Left lung (tissue), 10 donors: ENCODE data around the gene PRKG2. TPM values are rescaled to one million over a fixed set of nuclear protein-coding genes. Genes with fewer than 3 reads are reported as not detected.

Source experiments
- ATAC-seq: fragments of 200-7000 bp; cut with Tn5 transposase; one replicate; pipeline ENCODE4 v1.9.1; 2020; ENCODE audit warnings: moderate library complexity
- DNase-seq, 4 donors: peaks; one replicate each; pipeline ENCODE4 v3.0.0-alpha.2; 2013 to 2020
- H3K27ac ChIP-seq, 2 donors: fragments of 200-600 bp; sonication (generic) in 1 of 2; one replicate each; pipeline versions ENCODE4 v1.5.0 to v1.8.0; 2020 to 2021
- H3K27me3 ChIP-seq, 2 donors: fragments of 200-600 bp; sonication (generic) in 1 of 2; one replicate each; pipeline versions ENCODE4 v1.5.0 to v1.8.0; 2020 to 2021
- H3K36me3 ChIP-seq, 2 donors: fragments of 200-600 bp; sonication (generic) in 1 of 2; one replicate each; pipeline versions ENCODE4 v1.5.0 to v1.8.0; 2020 to 2021
- H3K4me1 ChIP-seq, 2 donors: fragments of 200-600 bp; one replicate each; pipeline ENCODE4 v1.8.0; 2021
- H3K4me3 ChIP-seq, 2 donors: fragments of 200-600 bp; sonication (generic) in 1 of 2; one replicate each; pipeline versions ENCODE4 v1.5.0 to v1.8.0; 2020 to 2021; ENCODE audit warnings: mild to moderate bottlenecking in 1 of 2
- H3K9me3 ChIP-seq, 2 donors: fragments of 200-600 bp; sonication (generic) in 1 of 2; one replicate each; pipeline versions ENCODE4 v1.5.0 to v1.8.0; 2020 to 2021
- CTCF ChIP-seq, 2 donors: fragments of 200-600 bp; sonication (generic) in 1 of 2; IDR thresholded peaks; one replicate each; pipeline versions ENCODE4 v1.5.0 to v1.8.0; 2021; ENCODE audit warnings: antibody characterized with exemption in 2 of 2
- intact Hi-C, 2 donors: fragments of 100-400 bp; cut with DNase I; formaldehyde crosslinking; loops; one replicate each; pipeline versions ENCODE4 v1.11.2 to v1.14.2; 2022
- polyA plus RNA-seq, 6 donors: library from polyadenylated mRNA; unstranded; fragments of 120-200 nt; gene quantifications; one replicate each; pipeline ENCODE4 v1.2.1, GENCODE V29; 2013; ENCODE audit not compliant: insufficient read length in 6 of 6
- total RNA-seq, 2 donors: library from RNA; stranded (reverse); fragmentation: NEBNext Ultra II Directional; extraction: Animal tissue kit (Norgen Biotek cat#: 25700); gene quantifications; one replicate each; pipeline ENCODE4 v1.2.1, GENCODE V29; 2021
- donor health status: DM: no; HTN: yes; CAD: no.
- donor health status: DM: no; HTN: no; CAD: no.

PRKG2 gene
- total and polyA plus RNA-seq, 8 donors, result 2.0 to 6.2 (median 3.4) TPM

- TF ChIP-seq CTCF (IDR thresholded peaks at IDR 0.05), result no peak
- H3K4me1 ChIP-seq, result no peaks in the 10 kb centered on the region
- ATAC-seq (no peak), DNase-seq (no peak)
- H3K4me3 ChIP-seq, result no peak overlapping the region
- intact Hi-C loops, result no loop called here
- peaks cover under 1 to 13% of the 10 kb centered on the region in 2 donors for H3K27me3 ChIP-seq
- no peaks in the 10 kb centered on the region for H3K36me3 ChIP-seq
- H3K27ac ChIP-seq, result no peak overlapping the region
- H3K9me3 ChIP-seq, result no peaks in the 10 kb centered on the region
These were observed 7.2 kb downstream of the PRKG2 start for GRCh38 chr4:81207828-81208227.

- intact Hi-C loops, result no loop called here
- Histone ChIP-seq H3K4me1 (no peaks in the 10 kb centered on the region), H3K4me3 (no peak overlapping the region), H3K36me3 (no peaks in the 10 kb centered on the region), H3K27ac (no peak overlapping the region), H3K27me3 (no peaks in the 10 kb centered on the region), H3K9me3 (no peaks in the 10 kb centered on the region)
- DNase-seq, result no peak
- no peak for TF ChIP-seq CTCF (IDR thresholded peaks at IDR 0.05)
- ATAC-seq, result no peak
These were observed 9.7 kb downstream of the PRKG2 start for GRCh38 chr4:81205302-81205701.

GRCh38 chr4:81204571-81204970 lies 10.5 kb downstream of the PRKG2 start:
- intact Hi-C loops, result no loop called here
- H3K4me1 ChIP-seq, result no peaks in the 10 kb centered on the region
- no peaks in the 10 kb centered on the region for H3K9me3 ChIP-seq
- TF ChIP-seq CTCF (IDR thresholded peaks at IDR 0.05), result no peak
- no peak for ATAC-seq
- DNase-seq, result peak in 2 of 4 donors; percentile 4 to 10
- H3K4me3 ChIP-seq, result no peak overlapping the region
- H3K27me3 ChIP-seq, result no peaks in the 10 kb centered on the region
- H3K27ac ChIP-seq, result no peak overlapping the region
- no peaks in the 10 kb centered on the region for H3K36me3 ChIP-seq

GRCh38 chr4:81199831-81200230 lies 15.2 kb downstream of the PRKG2 start:
- no peak for TF ChIP-seq CTCF (IDR thresholded peaks at IDR 0.05)
- DNase-seq (no peak), ATAC-seq (no peak)
- intact Hi-C loops, result no loop called here
- Histone ChIP-seq H3K27ac (no peak overlapping the region), H3K9me3 (no peaks in the 10 kb centered on the region), H3K36me3 (no peaks in the 10 kb centered on the region), H3K27me3 (no peaks in the 10 kb centered on the region), H3K4me3 (no peak overlapping the region), H3K4me1 (no peaks in the 10 kb centered on the region)

GRCh38 chr4:81198609-81199008 lies 16.4 kb downstream of the PRKG2 start:
- intact Hi-C loops, result no loop called here
- H3K27me3 ChIP-seq, result no peaks in the 10 kb centered on the region
- no peak overlapping the region for H3K4me3 ChIP-seq
- ATAC-seq (no peak), DNase-seq (no peak)
- H3K36me3 ChIP-seq, result no peaks in the 10 kb centered on the region
- TF ChIP-seq CTCF (IDR thresholded peaks at IDR 0.05), result no peak
- H3K4me1 ChIP-seq, result no peaks in the 10 kb centered on the region
- H3K9me3 ChIP-seq, result no peaks in the 10 kb centered on the region
- no peak overlapping the region for H3K27ac ChIP-seq
